ENCODE data around the gene LRRC37B.
"Not testable (repeated sequence)": the region's sequence is repeated elsewhere in the genome, so short reads cannot be mapped to it uniquely, and the experiment has no call there.

The LRRC37B gene

GRCh38 chr17:32073131-32073530 is 65.9 kb downstream of the LRRC37B start:
- DNase-seq; in situ Hi-C loops (cut with HindIII; ENCODE audit: low pct_ligation_motif_present, low pct_unique_long_range_greater_than_20kb, low sequenced_read_pairs): not testable (repeated sequence)

- in situ Hi-C loops (cut with HindIII; ENCODE audit: low pct_ligation_motif_present, low pct_unique_long_range_greater_than_20kb, low sequenced_read_pairs) = not testable (repeated sequence)
- DNase-seq = peak; percentile 70
Measured at GRCh38 chr17:32079753-32080152, 72.6 kb downstream of the LRRC37B start.

GRCh38 chr17:32083550-32083979 is 76.4 kb downstream of the LRRC37B start:
- DNase-seq; in situ Hi-C loops (cut with HindIII; ENCODE audit: low pct_ligation_motif_present, low pct_unique_long_range_greater_than_20kb, low sequenced_read_pairs): not testable (repeated sequence)

- in situ Hi-C loops (cut with HindIII; ENCODE audit: low pct_ligation_motif_present, low pct_unique_long_range_greater_than_20kb, low sequenced_read_pairs) = not testable (repeated sequence)
- peak; percentile 35 for DNase-seq
Measured at GRCh38 chr17:32084003-32084941, 77.1 kb downstream of the LRRC37B start.

- DNase-seq; in situ Hi-C loops (cut with HindIII; ENCODE audit: low pct_ligation_motif_present, low pct_unique_long_range_greater_than_20kb, low sequenced_read_pairs): not testable (repeated sequence)
Measured at GRCh38 chr17:32084942-32085829, 78.0 kb downstream of the LRRC37B start.

GRCh38 chr17:32086833-32087232 is 79.7 kb downstream of the LRRC37B start:
- not testable (repeated sequence) for DNase-seq

GRCh38 chr17:32092062-32092461 is 84.9 kb downstream of the LRRC37B start:
- DNase-seq; in situ Hi-C loops (cut with HindIII; ENCODE audit: low pct_ligation_motif_present, low pct_unique_long_range_greater_than_20kb, low sequenced_read_pairs): not testable (repeated sequence)

More at GRCh38 chr17:32086833-32087232, 79.7 kb downstream of the LRRC37B start:
- in situ Hi-C loops (cut with HindIII; ENCODE audit: low pct_ligation_motif_present, low pct_unique_long_range_greater_than_20kb, low sequenced_read_pairs) = not testable (repeated sequence)

GRCh38 chr17:32099686-32100085 is 92.5 kb downstream of the LRRC37B start:
- DNase-seq = no peak
- in situ Hi-C loops (cut with HindIII; ENCODE audit: low pct_ligation_motif_present, low pct_unique_long_range_greater_than_20kb, low sequenced_read_pairs) = no loop called here

GRCh38 chr17:32100323-32100722 is 93.1 kb downstream of the LRRC37B start:
- in situ Hi-C loops (cut with HindIII; ENCODE audit: low pct_ligation_motif_present, low pct_unique_long_range_greater_than_20kb, low sequenced_read_pairs); DNase-seq: not testable (repeated sequence)

GRCh38 chr17:32100971-32101631 is 93.9 kb downstream of the LRRC37B start:
- DNase-seq = no peak
- in situ Hi-C loops (cut with HindIII; ENCODE audit: low pct_ligation_motif_present, low pct_unique_long_range_greater_than_20kb, low sequenced_read_pairs) = no loop called here

GRCh38 chr17:32102172-32102571 is 95.0 kb downstream of the LRRC37B start:
- DNase-seq = no peak
- in situ Hi-C loops (cut with HindIII; ENCODE audit: low pct_ligation_motif_present, low pct_unique_long_range_greater_than_20kb, low sequenced_read_pairs) = no loop called here

GRCh38 chr17:32102646-32103186 is 95.5 kb downstream of the LRRC37B start:
- DNase-seq = no peak
- in situ Hi-C loops (cut with HindIII; ENCODE audit: low pct_ligation_motif_present, low pct_unique_long_range_greater_than_20kb, low sequenced_read_pairs) = no loop called here
